Stimulated activated CD4-positive, alpha-beta T cell treated with anti-CD3 and anti-CD28 coated beads, TNF-alpha, amount 100 ng/mL, for 48 hours (primary cell): ENCODE results near the gene SMIM12.
A peak's percentile ranks its signal among the peaks of the same experiment; 100 is the strongest.

Source experiments
- DNase-seq, 3 donors: peaks; one replicate each; pipeline ENCODE4 v3.0.0-alpha.2; 2020; ENCODE audit warnings: low read depth in 3 of 3

SMIM12 gene

GRCh38 chr1:34874296-34874952, 14.9 kb upstream of the SMIM12 start:
- DNase-seq, result no peak

GRCh38 chr1:34872133-34872503, 12.6 kb upstream of the SMIM12 start:
- DNase-seq, result no peak

GRCh38 chr1:34871443-34872132, 12.0 kb upstream of the SMIM12 start:
- DNase-seq, result no peak

GRCh38 chr1:34870395-34870794, 10.8 kb upstream of the SMIM12 start:
- no peak for DNase-seq

- no peak for DNase-seq
Observed at GRCh38 chr1:34869760-34870159, 10.2 kb upstream of the SMIM12 start.

GRCh38 chr1:34868230-34869049, 8.9 kb upstream of the SMIM12 start:
- DNase-seq, result no peak

GRCh38 chr1:34867415-34867814, 7.9 kb upstream of the SMIM12 start:
- DNase-seq, result no peak

- no peak for DNase-seq
Observed at GRCh38 chr1:34866762-34867109, 7.2 kb upstream of the SMIM12 start.

- peak; percentile 84 to 94 (median 89) for DNase-seq
Observed at GRCh38 chr1:34865981-34866761, 6.6 kb upstream of the SMIM12 start.

- DNase-seq, result no peak
Observed at GRCh38 chr1:34865573-34865972, 6.0 kb upstream of the SMIM12 start.

GRCh38 chr1:34864759-34865158, 5.2 kb upstream of the SMIM12 start:
- no peak for DNase-seq

GRCh38 chr1:34863501-34863900, 4.0 kb upstream of the SMIM12 start:
- DNase-seq, result no peak

- DNase-seq, result peak in 2 of 3 donors; percentile 22 to 29
Observed at GRCh38 chr1:34858901-34859445, 576 bp downstream of the SMIM12 start.

- no peak for DNase-seq
Observed at GRCh38 chr1:34856697-34857096, 2.9 kb downstream of the SMIM12 start.

- DNase-seq, result peak; percentile 79 to 85 (median 82)
Observed at GRCh38 chr1:34852677-34853217, 6.8 kb downstream of the SMIM12 start.

- DNase-seq, result no peak
Observed at GRCh38 chr1:34851431-34852105, 8.0 kb downstream of the SMIM12 start.

GRCh38 chr1:34850382-34850781, 9.2 kb downstream of the SMIM12 start:
- DNase-seq, result no peak

- no peak for DNase-seq
Observed at GRCh38 chr1:34847094-34847493, 12.5 kb downstream of the SMIM12 start.

GRCh38 chr1:34846265-34846664, 13.3 kb downstream of the SMIM12 start:
- no peak for DNase-seq

- no peak for DNase-seq
Observed at GRCh38 chr1:34845131-34845901, 14.2 kb downstream of the SMIM12 start.
